Pulmonary artery endothelial cell (primary cell): ENCODE measurements around the gene DLX4. TPM values are rescaled to one million over a fixed set of nuclear protein-coding genes. Genes with fewer than 3 reads are reported as not detected.

ENCODE experiments used
- DNase-seq: peaks from one replicate; pipeline ENCODE4 v3.0.0-alpha.2; 2011; ENCODE audit warnings: low read depth, low spot score
- total RNA-seq: library from RNA; depleted of rRNA; stranded (reverse); fragments of >200 nt; gene quantifications from 2 replicates; pipeline ENCODE4 v1.2.3, GENCODE V29; 2014

DLX4 gene, protein sequence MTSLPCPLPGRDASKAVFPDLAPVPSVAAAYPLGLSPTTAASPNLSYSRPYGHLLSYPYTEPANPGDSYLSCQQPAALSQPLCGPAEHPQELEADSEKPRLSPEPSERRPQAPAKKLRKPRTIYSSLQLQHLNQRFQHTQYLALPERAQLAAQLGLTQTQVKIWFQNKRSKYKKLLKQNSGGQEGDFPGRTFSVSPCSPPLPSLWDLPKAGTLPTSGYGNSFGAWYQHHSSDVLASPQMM
- not detected in 2 replicates for total RNA-seq

DNA sequence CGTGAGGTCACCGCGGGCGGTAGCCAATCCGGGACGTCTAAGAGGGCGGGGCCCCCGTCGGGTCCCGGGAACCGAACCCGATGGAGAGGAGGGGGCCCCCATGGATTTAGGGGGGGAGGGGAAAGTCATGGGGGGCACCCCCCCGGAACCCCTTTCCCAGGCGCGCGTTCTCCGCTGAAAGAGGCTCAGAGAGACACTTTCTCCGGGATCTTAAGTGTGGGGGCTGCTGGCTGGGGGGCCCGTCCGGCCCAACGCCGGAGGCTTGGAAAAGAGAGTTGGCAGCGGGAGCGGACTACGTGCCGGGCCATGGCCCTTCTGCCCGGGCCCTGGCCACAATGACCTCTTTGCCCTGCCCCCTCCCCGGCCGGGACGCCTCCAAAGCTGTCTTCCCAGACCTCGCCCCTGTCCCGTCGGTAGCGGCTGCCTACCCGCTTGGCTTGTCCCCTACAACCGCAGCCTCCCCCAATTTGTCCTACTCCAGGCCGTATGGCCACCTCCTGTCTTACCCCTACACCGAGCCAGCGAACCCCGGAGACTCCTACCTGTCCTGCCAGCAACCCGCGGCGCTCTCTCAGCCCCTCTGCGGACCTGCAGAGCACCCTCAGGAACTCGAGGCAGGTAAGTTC is at the start of gene DLX4:
Gene DLX4, plus strand, starts transcription at position 57 of the 626 bp plus-strand sequence. Its CDS starts 279 bp downstream, at position 336.
- no peak for DNase-seq

DNA sequence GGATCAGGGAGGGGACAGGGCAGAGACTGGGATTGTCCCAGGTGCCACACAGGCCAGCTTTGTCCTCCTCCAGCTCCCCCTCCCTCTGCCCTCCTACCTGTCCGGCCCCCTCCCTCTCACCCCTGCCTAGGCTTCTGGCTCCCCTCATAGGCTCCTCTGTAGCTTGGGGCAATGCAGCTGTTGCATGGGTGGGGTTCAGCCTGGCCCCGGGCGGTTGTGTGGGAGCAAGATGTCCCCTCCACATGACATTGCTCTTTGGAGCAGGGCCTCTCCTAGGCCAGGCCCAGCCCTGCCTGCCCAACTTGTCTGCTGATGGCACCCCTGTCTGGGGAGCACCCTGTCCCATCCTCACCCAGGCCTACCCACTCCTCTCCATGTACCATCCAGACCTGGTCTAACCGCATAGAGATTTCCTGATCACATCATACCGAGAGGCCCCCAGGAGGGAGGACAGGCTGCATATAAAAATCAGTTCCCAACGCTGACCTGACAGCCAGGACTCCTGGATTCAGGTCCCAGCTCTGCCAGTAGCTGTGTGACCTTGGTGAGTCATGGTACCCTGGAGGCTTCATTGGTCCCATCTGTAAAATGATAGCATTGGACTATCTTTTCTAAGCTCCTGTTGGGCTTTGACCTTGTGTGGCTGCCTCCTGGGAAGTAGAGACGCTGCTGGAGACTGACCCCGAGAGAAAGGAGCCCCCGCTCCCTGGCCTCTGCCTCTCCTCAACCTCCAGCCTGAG is 48.8 kb upstream of the DLX4 start:
- no peak for DNase-seq

DNA sequence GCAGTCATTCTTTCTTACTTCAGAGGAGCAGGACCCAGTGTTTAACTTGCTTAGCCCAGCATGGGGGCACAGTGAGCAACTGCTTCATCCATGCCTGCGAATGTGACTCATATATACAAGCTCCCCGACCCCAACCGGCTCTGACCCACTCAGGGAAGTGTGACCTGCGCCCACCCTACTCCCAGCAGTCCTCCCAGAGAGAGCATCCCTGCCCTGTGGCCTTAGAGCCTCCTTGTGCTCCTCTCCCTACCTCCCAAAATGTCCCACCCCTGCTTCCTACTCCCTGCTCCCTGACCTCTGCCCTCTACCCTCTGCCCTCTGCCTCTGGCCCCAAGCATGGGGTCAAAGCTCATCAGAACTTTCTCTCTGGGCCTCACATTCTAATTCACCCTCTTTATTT is 46.9 kb upstream of the DLX4 start:
- no peak for DNase-seq

DNA sequence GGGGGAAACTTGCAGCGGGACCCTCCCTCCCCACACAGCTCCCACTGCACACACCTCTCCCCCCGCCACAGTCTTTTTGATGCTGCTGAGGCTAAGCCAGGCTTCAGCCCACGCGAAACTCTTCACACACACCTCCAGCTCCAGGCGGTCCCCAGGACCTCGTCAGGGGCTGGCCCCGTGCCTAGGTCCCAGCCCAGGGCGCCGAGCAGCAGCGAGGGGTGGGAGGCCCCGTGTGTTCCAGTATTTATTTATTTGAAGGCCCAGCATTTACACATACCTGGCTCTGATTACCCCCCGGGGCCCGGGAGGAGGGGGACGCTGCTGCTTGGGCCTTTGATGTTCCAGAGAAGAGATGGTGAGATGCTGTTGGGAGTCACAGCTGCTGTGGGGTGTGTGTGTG is 44.9 kb upstream of the DLX4 start:
- DNase-seq, result no peak

DNA sequence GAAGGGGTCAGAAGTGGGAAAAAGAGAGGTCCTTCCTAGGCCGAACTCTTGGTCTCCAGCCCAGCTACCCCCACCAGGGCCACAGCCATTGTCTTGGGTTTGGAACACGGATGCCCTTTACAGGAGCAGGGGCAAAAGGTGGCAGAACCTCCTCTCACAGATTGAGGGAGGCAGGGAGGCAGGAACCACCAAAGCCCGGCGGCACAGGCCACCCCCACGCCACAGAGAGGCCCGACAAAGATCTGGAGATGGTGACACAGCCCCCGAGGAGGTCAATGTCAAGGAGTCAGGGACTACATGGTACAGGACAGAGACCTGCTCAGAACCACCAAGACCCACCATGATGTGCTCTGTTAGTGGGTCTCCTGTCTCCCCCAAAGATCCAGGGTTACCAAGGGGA is 44.4 kb upstream of the DLX4 start:
- no peak for DNase-seq

DNA sequence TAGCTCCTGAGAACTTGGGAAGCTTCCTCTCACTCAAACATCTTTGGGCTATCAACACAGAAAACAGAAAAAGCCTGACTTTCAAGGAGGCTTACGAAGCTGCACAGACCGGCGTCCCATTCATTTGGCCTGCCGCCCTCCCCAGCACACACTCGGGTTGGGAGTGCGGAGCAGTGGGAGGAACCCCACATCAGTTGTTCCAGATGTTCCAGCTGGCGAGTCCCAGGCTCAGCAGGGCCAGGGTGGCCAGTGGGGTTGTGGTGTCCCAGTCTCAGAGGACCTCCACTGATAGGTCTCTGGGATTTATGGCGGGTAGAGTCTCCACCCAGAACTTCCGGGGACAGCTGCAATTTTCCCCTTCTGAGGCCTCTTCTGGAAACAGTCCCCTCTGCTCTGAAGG is 43.1 kb upstream of the DLX4 start:
- DNase-seq, result no peak

DNA sequence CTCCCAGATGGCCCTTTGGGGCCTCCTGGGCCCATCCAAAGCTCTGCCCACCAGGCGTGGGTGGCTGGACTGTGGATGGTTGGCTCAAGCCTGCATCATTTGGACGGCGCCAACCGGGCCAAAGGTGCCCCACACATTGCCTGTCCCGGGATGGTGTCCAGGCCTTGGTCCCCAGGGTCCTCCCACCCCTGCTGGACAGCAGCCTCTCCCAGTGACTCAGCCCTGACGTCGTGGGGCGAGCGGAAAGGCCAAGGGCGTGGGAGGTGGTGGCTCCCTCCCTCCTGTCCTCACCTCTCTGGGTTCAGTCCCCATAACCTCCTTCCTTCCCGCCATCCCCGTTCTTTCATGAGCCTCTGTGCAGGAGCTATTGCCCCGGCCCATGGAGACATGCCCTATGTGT is 42.1 kb upstream of the DLX4 start:
- no peak for DNase-seq

DNA sequence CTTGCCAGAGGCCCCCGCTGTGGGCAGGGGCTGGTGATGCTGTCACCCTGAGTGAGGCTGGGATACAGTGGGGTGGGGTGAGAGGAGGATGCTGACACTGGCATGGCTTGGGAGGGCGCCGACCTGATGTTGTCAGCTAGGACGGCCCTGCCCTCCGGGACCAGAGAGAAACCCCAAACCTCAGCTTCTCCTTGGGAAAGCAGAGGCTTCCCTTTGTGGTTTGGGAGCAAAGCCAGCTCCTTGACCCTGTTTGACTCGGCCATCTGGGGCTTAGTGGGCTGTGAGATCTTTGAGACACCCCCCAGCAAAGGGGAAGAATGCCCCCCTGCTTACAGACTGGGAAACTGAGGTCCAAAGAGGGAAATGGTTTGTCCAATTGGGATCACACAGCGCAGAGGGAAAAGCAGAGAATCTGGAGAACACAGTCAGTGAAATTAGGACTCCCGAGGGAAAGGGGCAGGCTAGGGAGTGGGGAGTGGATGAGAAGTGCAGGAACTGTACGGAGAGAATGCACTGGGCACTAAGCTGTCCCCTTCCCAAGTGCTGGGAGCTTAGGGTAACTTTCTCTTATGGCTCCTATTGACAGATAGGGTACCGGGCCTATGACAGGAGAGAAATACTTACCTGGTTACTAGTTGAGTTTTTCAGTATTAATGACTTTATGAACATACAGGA is 40.7 kb upstream of the DLX4 start:
- no peak for DNase-seq

DNA sequence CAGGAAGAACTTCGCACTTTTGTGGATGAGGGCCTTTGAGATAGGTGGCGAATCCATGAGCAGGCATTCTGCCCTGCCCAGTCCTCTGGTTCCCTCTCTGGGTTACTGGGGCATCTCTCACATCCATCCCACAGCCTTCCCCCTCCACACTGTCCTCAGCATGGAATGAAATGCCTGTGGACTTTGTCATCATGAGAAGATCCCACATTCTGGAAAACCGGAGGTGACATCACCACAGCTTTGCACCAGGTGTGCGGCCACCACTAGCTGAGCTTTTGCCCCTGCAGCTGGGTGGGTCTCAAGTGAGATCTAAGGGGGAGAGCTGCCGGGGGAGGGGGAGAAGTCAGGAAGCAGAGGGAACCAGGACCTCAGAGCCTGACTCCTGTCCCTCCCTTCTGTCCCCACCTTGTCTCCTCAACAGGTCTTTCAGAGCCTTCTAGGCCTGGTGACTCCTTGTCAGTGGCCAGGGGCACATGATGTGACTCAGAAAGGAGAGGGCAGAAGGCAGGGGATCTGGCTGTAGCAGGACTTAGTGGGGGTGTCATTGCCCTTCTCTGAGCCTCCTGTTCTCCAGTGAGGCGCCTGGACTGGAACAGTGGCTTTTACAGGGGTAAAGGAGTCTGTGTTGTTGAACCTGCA is 40.0 kb upstream of the DLX4 start:
- no peak for DNase-seq

DNA sequence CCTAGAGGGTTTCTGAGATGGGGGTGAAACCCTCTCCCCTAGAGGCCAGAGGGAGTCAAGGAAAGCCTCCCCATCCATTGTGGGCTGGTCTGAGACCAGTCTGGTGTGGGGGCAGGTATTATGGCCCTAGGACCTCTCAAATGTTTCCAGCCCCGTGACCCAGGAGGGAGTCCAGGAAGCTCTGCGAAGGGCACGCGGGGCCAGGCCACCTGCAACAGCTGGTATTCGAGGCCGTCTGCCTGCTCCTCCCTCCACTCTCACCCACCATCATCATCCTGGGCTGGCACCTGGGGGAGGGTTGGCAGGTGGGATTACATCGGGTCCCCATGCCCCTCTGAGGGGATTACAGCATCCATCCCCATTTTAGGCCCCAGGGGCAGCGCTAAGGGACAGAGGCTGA is 38.1 kb upstream of the DLX4 start:
- DNase-seq, result no peak

DNA sequence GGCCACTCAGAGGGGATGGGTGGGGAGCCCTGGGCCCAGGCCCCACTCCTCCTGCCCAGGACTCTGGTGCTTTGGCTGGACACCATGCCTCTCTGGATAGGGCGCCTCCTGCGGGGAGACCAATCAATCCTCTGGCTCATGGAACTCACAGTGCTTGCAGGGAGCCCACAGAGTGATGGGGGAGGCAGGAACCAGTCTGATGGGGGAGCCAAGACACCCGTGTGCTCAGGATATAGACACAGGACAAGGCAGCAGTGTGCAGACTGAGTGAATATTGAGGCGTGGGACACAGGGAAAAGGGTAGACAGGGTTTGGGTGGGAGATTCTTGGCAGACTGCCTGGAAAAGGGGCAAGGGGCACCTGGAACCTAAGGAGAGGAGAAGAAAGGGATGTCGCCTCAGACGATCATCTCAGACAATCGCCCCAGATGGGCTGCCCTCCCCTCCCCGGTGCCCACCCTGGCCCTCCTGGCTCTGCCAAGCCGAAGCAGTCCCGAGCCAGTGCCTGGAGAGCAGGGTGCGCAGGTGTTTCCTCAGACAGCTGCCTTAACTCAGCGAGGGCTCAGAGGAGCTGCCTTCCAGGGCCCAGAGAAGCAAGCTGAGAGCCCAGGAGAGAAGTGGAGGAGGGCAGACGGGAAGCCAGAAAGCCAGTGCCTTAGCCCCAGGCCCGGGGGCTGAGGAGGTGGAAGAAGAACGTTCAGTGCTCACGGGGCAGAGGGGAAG is 37.4 kb upstream of the DLX4 start:
- DNase-seq, result no peak

DNA sequence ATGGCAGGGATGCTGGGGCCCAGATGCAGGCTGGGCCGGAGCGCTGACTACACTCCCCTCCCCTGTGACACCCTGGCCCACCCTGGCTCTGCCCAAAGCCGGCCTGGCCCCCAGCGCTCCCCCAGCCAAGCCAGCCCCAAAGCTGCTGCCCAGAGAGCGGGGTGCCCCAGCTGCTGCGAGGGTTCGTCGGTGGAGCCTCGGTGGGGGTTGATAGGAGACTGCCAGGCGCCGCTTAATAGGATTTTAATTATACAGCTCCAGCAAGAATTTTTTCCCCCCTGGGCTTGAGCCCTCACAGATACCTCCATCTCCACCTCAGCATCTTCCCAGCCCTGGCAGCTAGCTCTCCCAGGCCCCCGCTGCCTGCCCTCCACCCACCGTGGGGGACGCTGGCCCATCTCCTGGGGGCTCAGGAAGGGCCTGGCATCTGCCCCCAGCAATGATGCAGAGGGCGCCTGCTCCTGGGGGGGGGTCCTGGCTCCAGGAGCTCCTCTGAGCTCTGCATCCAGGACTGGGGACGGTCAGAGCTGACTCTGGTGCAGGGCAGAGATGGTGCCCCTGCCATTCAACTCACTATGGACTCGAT is 36.8 kb upstream of the DLX4 start:
- DNase-seq, result no peak

DNA sequence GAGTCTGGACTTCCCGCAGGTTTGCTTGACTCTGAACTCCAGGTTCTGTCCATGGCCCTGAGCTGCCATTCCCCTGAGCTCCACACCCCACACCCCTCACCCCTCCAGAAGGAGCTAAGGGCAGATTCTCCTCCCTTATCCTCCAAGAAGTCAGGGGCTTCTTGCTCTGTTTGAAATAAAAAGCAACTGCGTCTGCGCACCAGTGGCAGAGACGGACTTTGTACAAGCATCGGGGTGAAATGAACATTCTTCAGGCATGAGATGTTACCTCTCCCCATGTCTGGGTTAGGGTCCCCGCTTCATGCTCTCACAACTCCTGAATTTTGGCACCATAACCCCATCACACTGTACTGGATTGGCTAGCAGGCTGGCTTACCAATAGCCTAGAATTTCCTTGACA is 36.1 kb upstream of the DLX4 start:
- DNase-seq, result no peak

DNA sequence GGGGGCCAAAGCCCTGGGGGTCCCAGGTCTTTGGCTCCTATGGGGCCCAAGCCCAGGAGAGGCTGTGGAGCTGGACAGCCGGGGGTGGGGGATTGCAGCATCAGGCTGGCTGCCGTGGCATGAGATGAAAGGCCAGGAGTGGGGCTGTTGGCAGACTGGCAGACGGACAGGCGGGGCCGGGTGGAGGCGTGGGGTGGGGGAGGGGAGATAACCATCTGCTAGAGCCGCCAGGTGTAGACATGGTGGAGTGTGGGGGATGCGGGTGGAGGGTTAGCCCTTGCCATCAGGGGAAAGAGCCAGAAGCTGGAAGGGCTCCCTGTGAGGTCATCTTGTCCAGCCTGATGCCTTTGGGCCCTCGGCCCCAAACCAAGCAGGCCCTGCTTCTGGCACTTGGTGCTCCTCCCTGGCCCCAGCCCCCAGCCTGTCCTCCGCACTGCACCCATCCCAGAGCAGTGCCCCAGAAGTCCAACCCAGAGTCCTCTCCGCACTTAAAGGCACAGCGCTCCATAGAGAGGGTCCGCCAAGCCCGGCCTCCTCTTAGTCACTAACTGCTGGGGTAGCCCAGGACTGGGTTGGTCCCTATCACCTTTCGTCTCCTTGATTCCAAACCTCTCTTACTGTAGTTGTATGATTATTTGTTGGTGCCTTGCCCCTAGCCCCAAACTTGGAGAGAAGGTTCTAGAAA is 33.3 kb upstream of the DLX4 start:
- no peak for DNase-seq

DNA sequence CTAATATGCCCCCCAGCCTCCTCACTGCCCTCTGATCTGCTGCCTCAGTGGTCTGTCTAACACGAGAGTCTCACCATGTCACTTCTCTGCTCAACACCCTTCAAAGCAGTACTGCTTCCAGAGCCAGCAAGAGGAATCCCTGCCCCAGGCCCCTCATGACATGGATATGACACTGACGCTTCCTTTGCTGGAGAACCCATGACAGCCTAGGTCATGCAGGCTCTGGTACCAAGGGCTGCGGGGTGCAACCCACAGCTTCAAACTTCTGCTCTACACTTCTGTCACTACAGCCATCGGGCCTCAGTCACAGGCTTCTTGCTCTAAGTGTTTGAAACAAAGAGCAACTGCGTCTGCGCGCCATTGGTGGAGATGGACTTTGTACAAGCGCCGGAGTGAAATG is 32.6 kb upstream of the DLX4 start:
- no peak for DNase-seq

DNA sequence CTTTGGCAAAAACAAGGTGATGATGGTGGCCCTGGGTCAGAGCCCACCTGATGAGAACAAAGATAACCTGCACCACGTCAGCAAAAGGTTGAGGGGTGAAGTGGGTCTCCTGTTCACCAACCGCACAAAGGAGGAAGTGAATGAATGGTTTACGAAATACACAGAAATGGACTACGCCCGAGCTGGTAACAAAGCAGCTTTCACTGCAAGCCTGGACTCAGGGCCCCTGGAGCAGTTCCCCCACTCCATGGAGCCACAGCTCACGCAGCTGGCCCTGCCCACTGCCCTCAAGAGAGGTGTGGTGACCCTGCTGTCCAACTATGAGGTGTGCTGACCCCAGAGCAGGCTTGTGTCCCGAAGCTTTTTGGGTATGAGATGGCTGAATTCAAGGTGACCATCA is 29.7 kb upstream of the DLX4 start:
- no peak for DNase-seq

DNA sequence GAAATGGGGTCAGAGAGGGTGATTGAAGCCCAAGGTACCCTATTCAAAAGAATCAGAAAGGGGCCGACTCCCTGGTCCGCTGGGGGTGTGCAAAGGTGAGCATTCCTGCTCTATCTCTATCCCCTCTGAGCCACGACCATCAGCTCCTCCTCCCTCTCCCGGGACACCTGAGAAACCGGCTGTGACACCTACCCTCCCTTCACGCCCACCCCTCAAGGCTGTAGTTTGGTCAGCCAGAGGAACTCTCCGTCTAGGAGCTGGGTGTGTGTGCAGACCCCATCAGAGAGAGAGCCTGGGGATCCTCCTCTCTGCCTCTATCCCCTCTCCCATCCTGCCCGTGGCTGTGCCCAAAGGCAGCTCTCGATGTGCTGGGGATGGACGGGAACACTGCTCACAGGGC is 27.6 kb upstream of the DLX4 start:
- DNase-seq, result no peak

DNA sequence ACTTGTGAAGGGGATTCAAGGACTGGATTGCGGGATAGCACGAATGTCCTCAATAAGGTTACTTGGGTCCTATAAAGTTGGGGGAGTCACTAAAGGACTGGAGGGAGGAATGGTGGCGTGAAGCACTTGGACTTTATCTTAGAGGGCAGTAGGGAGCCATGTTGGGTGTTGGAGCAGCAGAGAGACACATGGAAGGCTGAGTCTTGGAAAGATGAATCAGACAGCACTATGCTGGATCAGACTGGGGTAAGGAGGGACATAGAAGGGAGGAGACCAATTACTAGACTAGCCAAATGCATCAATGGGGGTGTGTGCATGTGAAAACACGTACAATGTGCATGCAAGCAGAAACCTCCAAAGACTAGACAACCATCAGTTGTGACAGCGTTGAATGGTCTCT is 26.0 kb upstream of the DLX4 start:
- no peak for DNase-seq

DNA sequence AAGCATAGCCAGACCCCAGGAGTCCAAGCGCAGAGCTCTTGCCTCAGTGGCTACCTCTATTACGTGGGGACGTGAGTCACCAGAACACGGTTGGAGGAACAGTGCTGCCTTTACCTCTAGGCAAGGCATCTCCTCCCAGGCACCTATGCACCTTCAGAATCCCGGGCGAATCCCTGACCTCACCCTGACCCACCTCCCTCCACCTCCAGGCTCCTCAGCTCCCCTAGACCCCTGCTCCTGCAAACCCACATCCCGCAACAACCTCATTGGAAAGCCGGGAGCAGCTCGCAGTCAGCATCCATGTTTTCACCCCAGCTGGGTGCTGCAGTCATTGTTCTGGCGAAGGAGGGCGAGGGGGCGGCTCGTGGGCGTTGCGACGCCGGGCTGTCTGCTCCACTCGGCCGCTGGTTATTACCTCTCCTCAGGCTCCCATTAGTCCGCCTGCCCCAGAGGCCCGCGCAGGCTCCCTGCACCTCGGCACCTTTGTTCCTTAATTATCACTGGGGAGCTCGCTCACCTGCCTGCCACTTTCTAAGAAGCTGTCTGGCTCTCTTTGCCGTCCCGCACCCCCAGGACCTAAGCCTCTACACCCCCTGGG is 24.6 kb upstream of the DLX4 start:
- no peak for DNase-seq

DNA sequence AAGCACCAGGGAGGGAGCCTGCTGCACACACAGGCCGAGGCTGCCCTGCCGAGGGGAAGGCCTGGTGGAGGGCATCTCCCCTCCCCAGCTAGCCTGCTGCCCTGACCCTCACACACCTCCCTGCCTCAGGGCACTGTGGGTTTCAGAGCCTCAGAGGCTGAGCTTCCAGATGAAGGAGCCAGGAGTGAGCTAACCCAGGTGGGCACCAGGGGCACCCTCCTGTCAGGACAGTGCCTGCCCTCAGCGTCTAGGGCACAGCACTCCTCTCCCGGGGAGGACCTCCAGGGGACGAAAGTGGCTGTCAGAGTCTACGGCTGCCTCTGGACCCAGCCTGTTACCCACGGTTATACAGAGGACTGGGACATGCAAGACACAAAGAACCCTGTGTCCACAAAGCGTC is 22.8 kb upstream of the DLX4 start:
- no peak for DNase-seq
